PC-9 (cell line): Measurements from ENCODE around the gene ATF6.

Source experiments
- CTCF ChIP-seq: fragments of 200-600 bp; sonication (generic); conservative IDR thresholded peaks from 2 replicates; pipeline ENCODE4 v1.6.1; 2017; ENCODE audit warnings: mixed run types, antibody characterized with exemption, mild to moderate bottlenecking, moderate library complexity
- EZH2 ChIP-seq: fragments of 200-600 bp; sonication (generic); IDR thresholded peaks from 2 replicates; pipeline ENCODE4 v1.8.0; 2017; ENCODE audit warnings: antibody characterized with exemption, low read depth

GRCh38 chr1:161972828-161973227, 206.7 kb downstream of the ATF6 start:
- TF ChIP-seq CTCF (no peak), EZH2 (no peak)
